Measurements from ENCODE around the gene TTLL9. TPM values are rescaled to one million over a fixed set of nuclear protein-coding genes. Genes with fewer than 3 reads are reported as not detected.

TTLL9 gene
- total RNA-seq, 1 donor from 2014 or later, result 0.67 TPM

GRCh38 chr20:31988430-31989015, 118.1 kb downstream of the TTLL9 start:
- Mint-ChIP-seq H3K4me3 (no peak overlapping the region), H3K27me3 (ENCODE audit: low read depth) (peaks cover 23% of the 10 kb centered on the region), H3K9me3 (no peaks in the 10 kb centered on the region), H3K4me1 (no peaks in the 10 kb centered on the region), H3K27ac (no peak overlapping the region), H3K36me3 (no peaks in the 10 kb centered on the region)
- DNase-seq (ENCODE audit: low spot score in 2 of 2, unreplicated experiment in 2 of 2), result no peak
- TF ChIP-seq, protein P1, sequence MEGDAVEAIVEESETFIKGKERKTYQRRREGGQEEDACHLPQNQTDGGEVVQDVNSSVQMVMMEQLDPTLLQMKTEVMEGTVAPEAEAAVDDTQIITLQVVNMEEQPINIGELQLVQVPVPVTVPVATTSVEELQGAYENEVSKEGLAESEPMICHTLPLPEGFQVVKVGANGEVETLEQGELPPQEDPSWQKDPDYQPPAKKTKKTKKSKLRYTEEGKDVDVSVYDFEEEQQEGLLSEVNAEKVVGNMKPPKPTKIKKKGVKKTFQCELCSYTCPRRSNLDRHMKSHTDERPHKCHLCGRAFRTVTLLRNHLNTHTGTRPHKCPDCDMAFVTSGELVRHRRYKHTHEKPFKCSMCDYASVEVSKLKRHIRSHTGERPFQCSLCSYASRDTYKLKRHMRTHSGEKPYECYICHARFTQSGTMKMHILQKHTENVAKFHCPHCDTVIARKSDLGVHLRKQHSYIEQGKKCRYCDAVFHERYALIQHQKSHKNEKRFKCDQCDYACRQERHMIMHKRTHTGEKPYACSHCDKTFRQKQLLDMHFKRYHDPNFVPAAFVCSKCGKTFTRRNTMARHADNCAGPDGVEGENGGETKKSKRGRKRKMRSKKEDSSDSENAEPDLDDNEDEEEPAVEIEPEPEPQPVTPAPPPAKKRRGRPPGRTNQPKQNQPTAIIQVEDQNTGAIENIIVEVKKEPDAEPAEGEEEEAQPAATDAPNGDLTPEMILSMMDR (IDR thresholded peaks at IDR 0.05; ENCODE audit: unreplicated experiment), result no peak

GRCh38 chr20:31989030-31989645, 118.7 kb downstream of the TTLL9 start:
- H3K36me3 Mint-ChIP-seq, result no peaks in the 10 kb centered on the region
- H3K4me1 Mint-ChIP-seq, result no peaks in the 10 kb centered on the region
- H3K9me3 Mint-ChIP-seq, result no peaks in the 10 kb centered on the region
- H3K4me3 Mint-ChIP-seq, result no peak overlapping the region
- no peak for DNase-seq (ENCODE audit: low spot score in 2 of 2, unreplicated experiment in 2 of 2)
- TF ChIP-seq, protein P1 (IDR thresholded peaks at IDR 0.05; ENCODE audit: unreplicated experiment), result no peak
- H3K27ac Mint-ChIP-seq, result no peak overlapping the region
- peaks cover 29% of the 10 kb centered on the region for H3K27me3 Mint-ChIP-seq (ENCODE audit: low read depth)

- H3K4me1 Mint-ChIP-seq, result no peaks in the 10 kb centered on the region
- no peak for DNase-seq (ENCODE audit: low spot score in 2 of 2, unreplicated experiment in 2 of 2)
- H3K27me3 Mint-ChIP-seq (ENCODE audit: low read depth), result peaks cover 46% of the 10 kb centered on the region
- H3K27ac Mint-ChIP-seq, result no peak overlapping the region
- no peak overlapping the region for H3K4me3 Mint-ChIP-seq
- TF ChIP-seq, protein P1 (IDR thresholded peaks at IDR 0.05; ENCODE audit: unreplicated experiment), result no peak
- no peaks in the 10 kb centered on the region for H3K36me3 Mint-ChIP-seq
- H3K9me3 Mint-ChIP-seq, result no peaks in the 10 kb centered on the region
These were observed 120.4 kb downstream of the TTLL9 start for GRCh38 chr20:31990641-31991338.

- no peaks in the 10 kb centered on the region for H3K9me3 Mint-ChIP-seq
- H3K4me1 Mint-ChIP-seq, result no peaks in the 10 kb centered on the region
- peaks cover 51% of the 10 kb centered on the region for H3K27me3 Mint-ChIP-seq (ENCODE audit: low read depth)
- no peaks in the 10 kb centered on the region for H3K36me3 Mint-ChIP-seq
- H3K4me3 Mint-ChIP-seq, result no peak overlapping the region
- no peak overlapping the region for H3K27ac Mint-ChIP-seq
- TF ChIP-seq, protein P1 (IDR thresholded peaks at IDR 0.05; ENCODE audit: unreplicated experiment), result no peak
- no peak for DNase-seq (ENCODE audit: low spot score in 2 of 2, unreplicated experiment in 2 of 2)
These were observed 120.9 kb downstream of the TTLL9 start for GRCh38 chr20:31991339-31991705.

DNA sequence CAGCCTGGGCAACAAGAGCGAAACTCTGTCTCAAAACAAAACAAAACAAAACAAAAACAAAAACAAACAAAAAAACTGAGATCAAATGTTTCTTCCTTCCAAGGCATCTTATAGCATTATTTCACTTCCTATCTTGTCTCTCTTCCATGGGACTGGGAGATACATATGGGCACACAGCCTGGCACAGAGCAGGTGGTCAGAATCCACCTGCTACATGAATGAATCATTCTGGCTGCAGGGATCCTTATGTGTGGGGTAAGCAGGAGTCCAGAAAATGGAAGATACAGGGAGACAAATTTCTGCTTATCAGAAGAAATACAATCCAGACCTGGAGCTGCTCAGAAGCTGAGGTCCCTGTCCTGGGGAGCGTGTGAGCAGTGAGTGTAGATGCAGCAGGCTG, 121.7 kb downstream of the TTLL9 start:
- H3K4me3 Mint-ChIP-seq, result no peak overlapping the region
- H3K27me3 Mint-ChIP-seq (ENCODE audit: low read depth), result peaks cover 59% of the 10 kb centered on the region
- H3K36me3 Mint-ChIP-seq, result no peaks in the 10 kb centered on the region
- H3K4me1 Mint-ChIP-seq, result no peaks in the 10 kb centered on the region
- TF ChIP-seq, protein P1 (IDR thresholded peaks at IDR 0.05; ENCODE audit: unreplicated experiment), result no peak
- no peak overlapping the region for H3K27ac Mint-ChIP-seq
- H3K9me3 Mint-ChIP-seq, result no peaks in the 10 kb centered on the region
- DNase-seq (ENCODE audit: low spot score in 2 of 2, unreplicated experiment in 2 of 2), result no peak

Other genes starting within 250 kb of the TTLL9 start
- 0.34 TPM in 1 of 3 replicates, not detected in the others for gene COX4I2, start 232.7 kb upstream of the TTLL9 start, total RNA-seq
- gene BCL2L1, start 147.8 kb upstream of the TTLL9 start, total RNA-seq, result 63.2 to 66.6 TPM (median 64.8 TPM) in 3 replicates
- 36.6 to 39.0 TPM (median 37.5 TPM) in 3 replicates for gene TPX2, start 131.3 kb upstream of the TTLL9 start, total RNA-seq
- gene MYLK2, start 51.3 kb upstream of the TTLL9 start, total RNA-seq, result 0.27 to 0.49 TPM (median 0.38 TPM) in 3 replicates
- 1.9 to 2.5 TPM (median 2.1 TPM) in 3 replicates for gene FOXS1, start 25.0 kb upstream of the TTLL9 start, total RNA-seq
- 8.4 to 10.4 TPM (median 8.5 TPM) in 3 replicates for gene DUSP15, start 107 bp upstream of the TTLL9 start, total RNA-seq
- gene PDRG1, start 81.4 kb downstream of the TTLL9 start, total RNA-seq, result 16.2 to 17.9 TPM (median 16.3 TPM) in 3 replicates
- gene XKR7, start 97.5 kb downstream of the TTLL9 start, total RNA-seq, result 0.25 to 0.32 TPM (median 0.29 TPM) in 3 replicates
- 0.16 to 0.38 TPM in 2 of 3 replicates, not detected in the other for gene CCM2L, start 139.8 kb downstream of the TTLL9 start, total RNA-seq
- gene HCK, start 181.6 kb downstream of the TTLL9 start, total RNA-seq, result not detected in 3 replicates
- 77.8 to 82.2 TPM (median 80.2 TPM) in 3 replicates for gene TM9SF4, start 239.1 kb downstream of the TTLL9 start, total RNA-seq

Measured in mesothelial cell of epicardium (in vitro differentiated cells).